ENCODE data around the gene ZNF880.

The ZNF880 gene

GRCh38 chr19:52397310-52398080 is 27.8 kb downstream of the ZNF880 start, which contains the start of gene ZNF528:
Gene ZNF528 (plus strand): TSS chr19:52397849. CDS start chr19:52402014, 4,165 bp downstream.
- TF ChIP-seq CTCF (IDR thresholded peaks at IDR 0.05; ENCODE audit: extremely low read depth, insufficient read depth, missing control alignments): no peak
- peak; percentile 90 for DNase-seq (ENCODE audit: low spot score)
- in situ Hi-C loops (cut with MboI; ENCODE audit: low pct_unique_long_range_greater_than_20kb, low sequenced_read_pairs, unreplicated experiment): no loop called here

- no peak for TF ChIP-seq CTCF (IDR thresholded peaks at IDR 0.05; ENCODE audit: extremely low read depth, insufficient read depth, missing control alignments)
- in situ Hi-C loops (cut with MboI; ENCODE audit: low pct_unique_long_range_greater_than_20kb, low sequenced_read_pairs, unreplicated experiment): no loop called here
- no peak for DNase-seq (ENCODE audit: low spot score)
These were observed 28.3 kb downstream of the ZNF880 start for GRCh38 chr19:52398081-52398441.

- in situ Hi-C loops (cut with MboI; ENCODE audit: low pct_unique_long_range_greater_than_20kb, low sequenced_read_pairs, unreplicated experiment): no loop called here
- DNase-seq (ENCODE audit: low spot score): no peak
- TF ChIP-seq CTCF (IDR thresholded peaks at IDR 0.05; ENCODE audit: extremely low read depth, insufficient read depth, missing control alignments): no peak
These were observed 40.6 kb downstream of the ZNF880 start for GRCh38 chr19:52410276-52410675.

GRCh38 chr19:52415711-52416110 is 46.0 kb downstream of the ZNF880 start:
- DNase-seq (ENCODE audit: low spot score): no peak
- in situ Hi-C loops (cut with MboI; ENCODE audit: low pct_unique_long_range_greater_than_20kb, low sequenced_read_pairs, unreplicated experiment): no loop called here
- TF ChIP-seq CTCF (IDR thresholded peaks at IDR 0.05; ENCODE audit: extremely low read depth, insufficient read depth, missing control alignments): no peak

GRCh38 chr19:52428937-52429336 is 59.2 kb downstream of the ZNF880 start, which contains the start of gene ZNF534:
Gene ZNF534 (plus strand): TSS chr19:52429148. CDS start chr19:52431475, 2,327 bp downstream.
- TF ChIP-seq CTCF (IDR thresholded peaks at IDR 0.05; ENCODE audit: extremely low read depth, insufficient read depth, missing control alignments): no peak
- no peak for DNase-seq (ENCODE audit: low spot score)
- in situ Hi-C loops (cut with MboI; ENCODE audit: low pct_unique_long_range_greater_than_20kb, low sequenced_read_pairs, unreplicated experiment): no loop called here

Measured in GM13977 (cell line).